GM23248 (cell line): ENCODE measurements around the gene KCNQ4.

Experiments
- EZH2 ChIP-seq: fragments of 200-600 bp; sonication (generic); IDR thresholded peaks from 2 replicates; pipeline ENCODE4 v1.6.1; 2018; ENCODE audit warnings: antibody characterized with exemption, mild to moderate bottlenecking; ENCODE audit not compliant: insufficient read depth, poor library complexity, severe bottlenecking
- EZH2phosphoT487 ChIP-seq: fragments of 200-600 bp; sonication (generic); IDR thresholded peaks from 2 replicates; pipeline ENCODE4 v1.6.1; 2018; ENCODE audit warnings: antibody characterized with exemption, moderate library complexity, mild to moderate bottlenecking, low read depth; ENCODE audit not compliant: insufficient read depth

DNA sequence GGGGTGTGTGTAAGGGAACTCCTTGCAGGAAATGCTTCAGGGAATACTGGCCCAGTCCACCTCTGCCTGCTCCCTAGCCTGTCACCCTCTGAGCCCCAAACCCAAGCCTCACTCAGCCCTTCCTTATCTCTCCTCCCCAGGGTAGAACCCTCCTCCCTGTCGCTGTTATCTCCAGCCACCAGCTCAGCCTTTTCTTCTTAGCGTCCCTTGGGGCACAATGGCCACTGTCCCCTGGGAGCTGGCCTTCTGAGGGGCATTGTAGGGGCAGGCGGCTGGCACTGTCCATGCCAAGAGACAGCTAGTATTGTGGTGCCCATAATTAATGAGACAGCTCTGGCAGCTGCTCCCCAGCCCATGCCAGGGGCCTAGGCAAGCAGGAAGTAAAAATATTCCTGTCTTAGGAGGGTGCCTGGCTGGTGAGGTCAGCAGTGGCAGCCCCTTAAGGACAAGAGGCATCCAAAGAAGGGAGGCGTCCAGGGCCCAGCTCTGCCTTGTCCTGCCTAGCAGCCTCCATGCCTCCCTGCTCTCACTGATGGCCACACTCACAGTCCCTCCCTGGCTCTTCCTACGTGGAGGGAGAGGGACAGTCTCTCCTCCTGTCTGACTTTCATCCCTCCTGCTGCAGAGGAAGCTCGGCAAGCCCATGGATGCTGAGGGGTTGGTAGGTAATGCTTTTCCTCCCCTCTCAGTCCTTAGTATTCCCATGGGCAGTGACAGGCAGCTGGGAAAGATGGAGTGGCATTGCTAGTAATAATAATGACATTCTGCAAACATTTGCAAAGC is 37.5 kb downstream of the KCNQ4 start:
- TF ChIP-seq EZH2phosphoT487 (no peak), EZH2 (no peak)
